Common myeloid progenitor, CD34-positive (primary cell): ENCODE measurements around the gene S100PBP.

Experiments used
- CTCF ChIA-PET: fragments of 350-600 bp; sonication (Branson Sonifier 250); formaldehyde crosslinking; loops from one replicate; lab custom pipeline; 2021; ENCODE audit warnings: antibody characterized with exemption; lab: Charles Lee
- POLR2A ChIA-PET: fragments of 350-600 bp; sonication (Branson Sonifier 250); formaldehyde crosslinking; loops from one replicate; lab custom pipeline; 2021; ENCODE audit warnings: antibody characterized with exemption; lab: Charles Lee
- DNase-seq, 3 donors: peaks; one replicate each; pipeline versions ENCODE4 v3.0.0 to v3.0.0-alpha.2; 2013
- H3K27ac ChIP-seq, 2 experiments: 1 replicate in 1 of 2; 2 replicates in 1 of 2; pipeline ENCODE4 v1.7.0; 2013; ENCODE audit warnings: inconsistent platforms in 2 of 2, low read length in 2 of 2, mild to moderate bottlenecking in 2 of 2, low read depth in 1 of 2, moderate library complexity in 1 of 2; ENCODE audit not compliant: severe bottlenecking in 2 of 2, insufficient read depth in 1 of 2, poor library complexity in 1 of 2
- H3K27me3 ChIP-seq, 5 experiments: replicated peaks in 2 of 5; 1 replicate in 3 of 5; 2 replicates in 2 of 5; pipeline versions ENCODE4 v1.6.1 to v1.7.0; 2013; ENCODE audit warnings: low read length in 4 of 5, mild to moderate bottlenecking in 2 of 5, moderate library complexity in 2 of 5, inconsistent platforms in 1 of 5; ENCODE audit not compliant: insufficient read depth in 5 of 5, control insufficient read depth in 4 of 5
- H3K36me3 ChIP-seq, 4 experiments: 1 replicate in 2 of 4; 2 replicates in 2 of 4; pipeline versions ENCODE4 v1.6.1 to v1.7.0; 2013; ENCODE audit warnings: low read length in 3 of 4, control low read depth in 1 of 4, mild to moderate bottlenecking in 1 of 4; ENCODE audit not compliant: control insufficient read depth in 4 of 4, insufficient read depth in 4 of 4
- H3K4me1 ChIP-seq, 4 experiments: 1 replicate in 3 of 4; 2 replicates in 1 of 4; pipeline versions ENCODE4 v1.6.1 to v1.7.1; 2013; ENCODE audit warnings: low read length in 3 of 4, mild to moderate bottlenecking in 3 of 4, control low read depth in 1 of 4, inconsistent platforms in 1 of 4, moderate library complexity in 1 of 4; ENCODE audit not compliant: control insufficient read depth in 4 of 4, insufficient read depth in 4 of 4; ENCODE audit errors: control extremely low read depth in 1 of 4
- H3K4me3 ChIP-seq, 7 experiments: 1 replicate in 4 of 7; 2 replicates in 3 of 7; pipeline versions ENCODE4 v1.5.1 to v1.7.0; 2013; ENCODE audit warnings: mild to moderate bottlenecking in 7 of 7, low read length in 6 of 7, moderate library complexity in 6 of 7, inconsistent platforms in 2 of 7, low read depth in 2 of 7, control low read depth in 1 of 7; ENCODE audit not compliant: insufficient read depth in 4 of 7, control insufficient read depth in 1 of 7; ENCODE audit errors: extremely low read depth in 1 of 7
- H3K9me3 ChIP-seq, 5 experiments: 1 replicate in 4 of 5; 2 replicates in 1 of 5; pipeline versions ENCODE4 v1.6.1 to v1.7.1; 2013; ENCODE audit warnings: low read length in 4 of 5, mild to moderate bottlenecking in 2 of 5, inconsistent platforms in 1 of 5, low read depth in 1 of 5, moderate library complexity in 1 of 5; ENCODE audit not compliant: control insufficient read depth in 4 of 5, insufficient read depth in 2 of 5; ENCODE audit errors: control extremely low read depth in 1 of 5
- WGBS: methylation state at CpG from one replicate; pipeline ENCODE4 v1.1.5; 2013; ENCODE audit not compliant: insufficient coverage; 5-methylcytosine and 5-hydroxymethylcytosine counted together

S100PBP gene

GRCh38 chr1:32810358-32810757, 7.1 kb upstream of the S100PBP start:
- H3K9me3 ChIP-seq = no peaks in the 10 kb centered on the region
- ChIA-PET CTCF (interaction anchor here (0.7 to 1.6 kb wide), 3 partner anchors 14 to 98 kb away, joined by 3 to 5 read pairs (median 3); no protein-coding TSS in a partner anchor), POLR2A (no interaction called here)
- no peak for DNase-seq
- H3K4me3 ChIP-seq = no peak overlapping the region
- no peaks in the 10 kb centered on the region for H3K27me3 ChIP-seq
- peaks cover 2 to 11% (median 5%) of the 10 kb centered on the region in 4 experiments for H3K4me1 ChIP-seq
- 100% methylated on average over 4 of the region's 5 CpGs for WGBS
- peaks cover 18 to 67% (median 37%) of the 10 kb centered on the region in 4 experiments for H3K36me3 ChIP-seq
- H3K27ac ChIP-seq = no peak overlapping the region

GRCh38 chr1:32811265-32811664, 6.2 kb upstream of the S100PBP start:
- H3K9me3 ChIP-seq = no peaks in the 10 kb centered on the region
- CTCF ChIA-PET = interaction anchor here (0.6 to 1.6 kb wide), 3 partner anchors 13 to 64 kb away, joined by 3 to 5 read pairs (median 3); no protein-coding TSS in a partner anchor
- WGBS = 97% methylated on average over 9 of the region's 9 CpGs
- peaks cover 14 to 64% (median 31%) of the 10 kb centered on the region in 4 experiments for H3K36me3 ChIP-seq
- peaks cover 4 to 20% (median 11%) of the 10 kb centered on the region in 4 experiments for H3K4me1 ChIP-seq
- DNase-seq = no peak
- H3K27ac ChIP-seq = no peak overlapping the region
- POLR2A ChIA-PET = no interaction called here
- no peaks in the 10 kb centered on the region for H3K27me3 ChIP-seq
- H3K4me3 ChIP-seq = no peak overlapping the region

- POLR2A ChIA-PET = no interaction called here
- Histone ChIP-seq H3K27me3 (no peaks in the 10 kb centered on the region), H3K27ac (peak overlapping the region in 1 of 2 experiments; percentile 32), H3K9me3 (no peaks in the 10 kb centered on the region), H3K4me3 (no peak overlapping the region), H3K4me1 (peaks cover 4 to 27% (median 12%) of the 10 kb centered on the region in 4 experiments), H3K36me3 (peaks cover 11 to 57% (median 25%) of the 10 kb centered on the region in 4 experiments)
- CTCF ChIA-PET = interaction anchor here (0.6 to 1.6 kb wide), 2 partner anchors 49 to 63 kb away, joined by 3 read pairs; no protein-coding TSS in a partner anchor
- 100% methylated on average over 3 of the region's 3 CpGs for WGBS
- DNase-seq = no peak
Observed at GRCh38 chr1:32811917-32812316, 5.5 kb upstream of the S100PBP start.

GRCh38 chr1:32813941-32814739, 3.3 kb upstream of the S100PBP start:
- peaks cover 11 to 39% (median 24%) of the 10 kb centered on the region in 4 experiments for H3K4me1 ChIP-seq
- no peak overlapping the region for H3K4me3 ChIP-seq
- peaks cover 1 to 40% (median 15%) of the 10 kb centered on the region in 4 experiments for H3K36me3 ChIP-seq
- no peaks in the 10 kb centered on the region for H3K27me3 ChIP-seq
- ChIA-PET POLR2A (interaction anchor here (1.5 kb wide), 1 partner anchor 9 kb away, joined by 3 read pairs; no protein-coding TSS in a partner anchor), CTCF (no interaction called here)
- H3K9me3 ChIP-seq = no peaks in the 10 kb centered on the region
- peak overlapping the region in 1 of 2 experiments; percentile 100 for H3K27ac ChIP-seq
- WGBS = 95% methylated on average over 11 of the region's 11 CpGs
- DNase-seq = no peak

GRCh38 chr1:32816676-32817158, 736 bp upstream of the S100PBP start:
- Histone ChIP-seq H3K27me3 (no peaks in the 10 kb centered on the region), H3K4me3 (peak overlapping the region; percentile 91 to 100 (median 96)), H3K27ac (peak overlapping the region; percentile 97 to 100), H3K4me1 (peaks cover 18 to 55% (median 32%) of the 10 kb centered on the region in 4 experiments), H3K36me3 (peaks cover 0 to 18% (median 0%) of the 10 kb centered on the region in 4 experiments), H3K9me3 (no peaks in the 10 kb centered on the region)
- WGBS = 0% methylated on average over 11 of the region's 15 CpGs
- peak in 2 of 3 donors; percentile 10 to 26 for DNase-seq
- ChIA-PET POLR2A (interaction anchor here (1.0 kb wide), 1 partner anchor 160 kb away, joined by 3 read pairs; no protein-coding TSS in a partner anchor), CTCF (interaction anchor here (1.1 kb wide), 1 partner anchor 12 kb away, joined by 3 read pairs; no protein-coding TSS in a partner anchor)

- peak overlapping the region; percentile 82 to 98 (median 92) for H3K4me3 ChIP-seq
Observed at GRCh38 chr1:32817815-32818786, 648 bp downstream of the S100PBP start.

More at GRCh38 chr1:32817815-32818786, 648 bp downstream of the S100PBP start:
- CTCF ChIA-PET = interaction anchor here (0.6 to 1.1 kb wide), 2 partner anchors 11 to 14 kb away, joined by 3 read pairs; no protein-coding TSS in a partner anchor
- no peaks in the 10 kb centered on the region for H3K27me3 ChIP-seq
- H3K9me3 ChIP-seq = no peaks in the 10 kb centered on the region
- 4% methylated on average over 37 of the region's 51 CpGs for WGBS
- peaks cover 18 to 60% (median 36%) of the 10 kb centered on the region in 4 experiments for H3K4me1 ChIP-seq
- POLR2A ChIA-PET = no interaction called here
- peak; percentile 17 to 47 (median 32) for DNase-seq
- peak overlapping the region; percentile 77 to 92 for H3K27ac ChIP-seq
- peaks cover 0 to 15% (median 0%) of the 10 kb centered on the region in 4 experiments for H3K36me3 ChIP-seq
